ENCODE data around the gene RYR1.

GRCh38 chr19:38592940-38593339 lies 159.4 kb downstream of the RYR1 start:
- TF ChIP-seq, protein P1, sequence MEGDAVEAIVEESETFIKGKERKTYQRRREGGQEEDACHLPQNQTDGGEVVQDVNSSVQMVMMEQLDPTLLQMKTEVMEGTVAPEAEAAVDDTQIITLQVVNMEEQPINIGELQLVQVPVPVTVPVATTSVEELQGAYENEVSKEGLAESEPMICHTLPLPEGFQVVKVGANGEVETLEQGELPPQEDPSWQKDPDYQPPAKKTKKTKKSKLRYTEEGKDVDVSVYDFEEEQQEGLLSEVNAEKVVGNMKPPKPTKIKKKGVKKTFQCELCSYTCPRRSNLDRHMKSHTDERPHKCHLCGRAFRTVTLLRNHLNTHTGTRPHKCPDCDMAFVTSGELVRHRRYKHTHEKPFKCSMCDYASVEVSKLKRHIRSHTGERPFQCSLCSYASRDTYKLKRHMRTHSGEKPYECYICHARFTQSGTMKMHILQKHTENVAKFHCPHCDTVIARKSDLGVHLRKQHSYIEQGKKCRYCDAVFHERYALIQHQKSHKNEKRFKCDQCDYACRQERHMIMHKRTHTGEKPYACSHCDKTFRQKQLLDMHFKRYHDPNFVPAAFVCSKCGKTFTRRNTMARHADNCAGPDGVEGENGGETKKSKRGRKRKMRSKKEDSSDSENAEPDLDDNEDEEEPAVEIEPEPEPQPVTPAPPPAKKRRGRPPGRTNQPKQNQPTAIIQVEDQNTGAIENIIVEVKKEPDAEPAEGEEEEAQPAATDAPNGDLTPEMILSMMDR (conservative IDR thresholded peaks at IDR 0.05; ENCODE audit: low read length), result no peak
- TF ChIP-seq EZH2phosphoT487 (IDR thresholded peaks at IDR 0.05; ENCODE audit: borderline replicate concordance), result no peak

Data from Loucy (cell line).